Measurements from ENCODE around the gene ITGAV. TPM values are rescaled to one million over a fixed set of nuclear protein-coding genes. Genes with fewer than 3 reads are reported as not detected.

ITGAV gene
- total RNA-seq, 2 donors from 2014 or later: 31.6 to 54.6 TPM

DNA sequence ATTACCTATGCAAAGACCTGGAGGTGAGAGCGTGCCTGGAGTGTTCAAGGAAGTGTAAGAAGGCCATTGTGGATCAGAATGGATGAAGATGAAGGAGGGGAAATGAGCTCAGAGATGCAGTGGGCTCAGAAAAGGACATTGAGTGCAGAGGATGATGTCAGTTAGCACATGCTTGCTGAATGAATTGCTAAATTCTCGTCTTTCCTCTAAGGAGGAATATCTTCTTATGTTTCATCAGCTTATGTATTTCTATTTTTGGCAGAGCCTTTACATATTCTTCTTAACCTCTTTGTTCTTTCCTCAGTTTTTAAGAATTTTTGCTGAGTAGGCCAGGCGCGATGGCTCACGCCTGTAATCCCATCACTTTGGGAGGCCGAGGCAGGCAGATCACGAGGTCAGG is 134.9 kb downstream of the ITGAV start:
- Histone ChIP-seq H3K36me3 (no peaks in the 10 kb centered on the region), H3K4me1 (no peaks in the 10 kb centered on the region), H3K27me3 (no peaks in the 10 kb centered on the region), H3K4me3 (no peak overlapping the region), H3K9ac (ENCODE audit: low read depth in 2 of 2, low read length in 2 of 2) (no peak overlapping the region), H3K27ac (no peak overlapping the region), H3K9me3 (no peaks in the 10 kb centered on the region)
- intact Hi-C loops (cut with DNase I): no loop called here
- DNase-seq: no peak
- TF ChIP-seq, protein P1, sequence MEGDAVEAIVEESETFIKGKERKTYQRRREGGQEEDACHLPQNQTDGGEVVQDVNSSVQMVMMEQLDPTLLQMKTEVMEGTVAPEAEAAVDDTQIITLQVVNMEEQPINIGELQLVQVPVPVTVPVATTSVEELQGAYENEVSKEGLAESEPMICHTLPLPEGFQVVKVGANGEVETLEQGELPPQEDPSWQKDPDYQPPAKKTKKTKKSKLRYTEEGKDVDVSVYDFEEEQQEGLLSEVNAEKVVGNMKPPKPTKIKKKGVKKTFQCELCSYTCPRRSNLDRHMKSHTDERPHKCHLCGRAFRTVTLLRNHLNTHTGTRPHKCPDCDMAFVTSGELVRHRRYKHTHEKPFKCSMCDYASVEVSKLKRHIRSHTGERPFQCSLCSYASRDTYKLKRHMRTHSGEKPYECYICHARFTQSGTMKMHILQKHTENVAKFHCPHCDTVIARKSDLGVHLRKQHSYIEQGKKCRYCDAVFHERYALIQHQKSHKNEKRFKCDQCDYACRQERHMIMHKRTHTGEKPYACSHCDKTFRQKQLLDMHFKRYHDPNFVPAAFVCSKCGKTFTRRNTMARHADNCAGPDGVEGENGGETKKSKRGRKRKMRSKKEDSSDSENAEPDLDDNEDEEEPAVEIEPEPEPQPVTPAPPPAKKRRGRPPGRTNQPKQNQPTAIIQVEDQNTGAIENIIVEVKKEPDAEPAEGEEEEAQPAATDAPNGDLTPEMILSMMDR (IDR thresholded peaks at IDR 0.05): no peak

DNA sequence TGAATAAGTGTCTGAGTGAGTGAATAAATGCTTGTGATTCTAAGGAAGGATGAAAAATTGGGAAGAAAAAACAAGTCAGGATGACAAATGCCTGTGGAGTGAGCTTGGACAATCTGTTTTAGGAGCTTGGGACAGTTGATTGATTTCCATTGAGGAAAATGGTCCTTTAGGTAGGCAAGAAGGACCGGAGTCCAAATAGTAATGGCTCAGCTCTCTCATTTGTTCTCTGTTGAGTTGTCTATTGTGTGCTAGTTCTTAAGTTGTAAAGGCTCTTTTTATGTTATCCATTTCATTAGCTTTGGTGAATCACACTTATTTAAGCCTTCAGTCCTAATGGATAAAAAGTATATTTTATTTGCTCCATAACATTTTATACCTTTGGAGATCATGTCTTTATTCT is 135.9 kb downstream of the ITGAV start:
- Histone ChIP-seq H3K9ac (ENCODE audit: low read depth in 2 of 2, low read length in 2 of 2) (no peak overlapping the region), H3K36me3 (no peaks in the 10 kb centered on the region), H3K27ac (no peak overlapping the region), H3K4me1 (no peaks in the 10 kb centered on the region), H3K27me3 (no peaks in the 10 kb centered on the region), H3K4me3 (no peak overlapping the region), H3K9me3 (no peaks in the 10 kb centered on the region)
- TF ChIP-seq, protein P1 (IDR thresholded peaks at IDR 0.05): no peak
- intact Hi-C loops (cut with DNase I): no loop called here
- no peak for DNase-seq

DNA sequence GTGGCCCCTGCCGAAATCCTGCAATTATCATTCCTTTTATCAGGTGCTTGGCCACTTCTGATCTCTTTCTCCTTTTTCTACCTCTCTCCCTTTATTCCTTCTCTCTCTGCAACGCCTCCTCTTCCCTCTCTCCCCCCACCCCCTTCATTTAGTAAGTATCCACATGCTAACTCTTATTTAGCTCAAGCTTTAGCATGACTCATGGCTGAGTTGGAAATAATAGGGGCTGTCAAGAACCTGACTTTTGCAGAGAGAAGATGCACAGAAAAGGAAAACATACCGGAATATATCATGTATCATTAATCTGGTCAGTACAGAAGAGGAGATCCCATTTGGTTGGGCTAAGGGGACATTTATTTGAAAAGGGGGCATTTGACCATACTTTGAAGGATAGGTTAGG is 137.1 kb downstream of the ITGAV start:
- Histone ChIP-seq H3K4me1 (no peaks in the 10 kb centered on the region), H3K27ac (no peak overlapping the region), H3K9me3 (no peaks in the 10 kb centered on the region), H3K9ac (ENCODE audit: low read depth in 2 of 2, low read length in 2 of 2) (no peak overlapping the region), H3K36me3 (no peaks in the 10 kb centered on the region), H3K4me3 (no peak overlapping the region), H3K27me3 (no peaks in the 10 kb centered on the region)
- TF ChIP-seq, protein P1 (IDR thresholded peaks at IDR 0.05): no peak
- no peak for DNase-seq
- intact Hi-C loops (cut with DNase I): no loop called here

DNA sequence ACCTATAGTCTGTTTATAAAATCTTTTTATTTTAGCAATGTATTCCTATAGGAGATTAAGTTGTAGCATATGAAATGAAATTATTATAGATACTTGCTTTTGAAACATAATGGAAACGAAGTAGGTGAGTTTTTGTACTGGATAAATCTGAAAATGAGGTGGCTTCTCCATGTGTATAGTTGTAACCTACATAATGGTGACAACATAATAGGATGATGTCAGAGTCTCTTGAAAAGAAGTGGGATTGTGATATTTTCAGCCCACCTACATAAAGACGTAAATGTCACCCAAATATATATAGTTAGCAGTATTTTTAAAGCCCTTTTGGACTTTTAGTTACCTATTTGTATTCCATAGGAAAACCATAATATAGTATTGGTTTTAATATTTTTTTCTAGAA is 138.8 kb downstream of the ITGAV start:
- no peak overlapping the region for H3K27ac ChIP-seq
- TF ChIP-seq, protein P1 (IDR thresholded peaks at IDR 0.05): no peak
- H3K9me3 ChIP-seq: no peaks in the 10 kb centered on the region
- H3K27me3 ChIP-seq: no peaks in the 10 kb centered on the region
- H3K36me3 ChIP-seq: no peaks in the 10 kb centered on the region
- DNase-seq: no peak
- no peaks in the 10 kb centered on the region for H3K4me1 ChIP-seq
- no peak overlapping the region for H3K9ac ChIP-seq (ENCODE audit: low read depth in 2 of 2, low read length in 2 of 2)
- H3K4me3 ChIP-seq: no peak overlapping the region
- intact Hi-C loops (cut with DNase I): no loop called here

Other genes with a start within 250 kb of the ITGAV start
- 10 to 100 TPM; 49.6 to 64.2 TPM for gene ZC3H15, start 103.8 kb upstream of the ITGAV start, total RNA-seq
- gene FAM171B, start 104.0 kb downstream of the ITGAV start, total RNA-seq: 1 to 10 TPM in 1 of 2 donors, under 1 TPM in 1; 0.99 to 2.7 TPM

Measured in colonic mucosa (tissue), 4 donors.